GM18951 (cell line): ENCODE measurements around the gene PKN1.

Experiments used
- POLR2A ChIP-seq: IDR thresholded peaks from 4 replicates; pipeline ENCODE4 v1.6.1; 2011; ENCODE audit warnings: mild to moderate bottlenecking; ENCODE audit not compliant: insufficient read length, insufficient read depth; ENCODE audit errors: extremely low read depth
- in situ Hi-C: fragments of 300-500 bp; cut with MboI; formaldehyde crosslinking; loops from one replicate; pipeline ENCODE4 v1.12.0; 2022; ENCODE audit warnings: low sequenced_read_pairs, mixed read lengths, inconsistent platforms; ENCODE audit not compliant: unreplicated experiment

PKN1 gene

GRCh38 chr19:14505488-14506239, 72.6 kb downstream of the PKN1 start:
- TF ChIP-seq POLR2A = no peak
- in situ Hi-C loops = no loop called here

GRCh38 chr19:14507704-14508542, 74.8 kb downstream of the PKN1 start:
- in situ Hi-C loops = no loop called here
- TF ChIP-seq POLR2A = no peak

- in situ Hi-C loops = no loop called here
- no peak for TF ChIP-seq POLR2A
Observed at GRCh38 chr19:14510311-14511228, 77.5 kb downstream of the PKN1 start.

- in situ Hi-C loops = no loop called here
- TF ChIP-seq POLR2A = no peak
Observed at GRCh38 chr19:14511229-14511593, 78.1 kb downstream of the PKN1 start.

- in situ Hi-C loops = no loop called here
- no peak for TF ChIP-seq POLR2A
Observed at GRCh38 chr19:14512406-14512961, 79.4 kb downstream of the PKN1 start.

- TF ChIP-seq POLR2A = no peak
- in situ Hi-C loops = no loop called here
Observed at GRCh38 chr19:14514215-14514863, 81.2 kb downstream of the PKN1 start.

- in situ Hi-C loops = no loop called here
- TF ChIP-seq POLR2A = no peak
Observed at GRCh38 chr19:14515501-14516047, 82.5 kb downstream of the PKN1 start.

GRCh38 chr19:14516048-14516534, 83.0 kb downstream of the PKN1 start:
- no peak for TF ChIP-seq POLR2A
- in situ Hi-C loops = no loop called here

- in situ Hi-C loops = no loop called here
- no peak for TF ChIP-seq POLR2A
Observed at GRCh38 chr19:14516746-14517438, 83.8 kb downstream of the PKN1 start.

GRCh38 chr19:14517446-14517839, 84.3 kb downstream of the PKN1 start:
- in situ Hi-C loops = no loop called here
- no peak for TF ChIP-seq POLR2A

GRCh38 chr19:14517840-14518505, 84.9 kb downstream of the PKN1 start, which contains the start of gene DNAJB1:
Gene DNAJB1, minus strand, starts transcription at chr19:14518397. Its CDS starts 48 bp downstream, at chr19:14518349.
- in situ Hi-C loops = no loop called here
- peak; percentile 95 for TF ChIP-seq POLR2A
